Measurements from ENCODE around the gene CHI3L1.
A peak's percentile ranks its signal among the peaks of the same experiment; 100 is the strongest.

CHI3L1 gene

GRCh38 chr1:203200916-203201315, 14.4 kb upstream of the CHI3L1 start:
- no peak for TF ChIP-seq CTCF (IDR thresholded peaks at IDR 0.05; ENCODE audit: low read depth, low read length, missing control alignments)
- in situ Hi-C loops (cut with HindIII; ENCODE audit: low sequenced_read_pairs): no loop called here
- no peak overlapping the region for H3K4me3 ChIP-seq (ENCODE audit: low read depth, low read length)
- no peak for DNase-seq (ENCODE audit: low read depth)

DNA sequence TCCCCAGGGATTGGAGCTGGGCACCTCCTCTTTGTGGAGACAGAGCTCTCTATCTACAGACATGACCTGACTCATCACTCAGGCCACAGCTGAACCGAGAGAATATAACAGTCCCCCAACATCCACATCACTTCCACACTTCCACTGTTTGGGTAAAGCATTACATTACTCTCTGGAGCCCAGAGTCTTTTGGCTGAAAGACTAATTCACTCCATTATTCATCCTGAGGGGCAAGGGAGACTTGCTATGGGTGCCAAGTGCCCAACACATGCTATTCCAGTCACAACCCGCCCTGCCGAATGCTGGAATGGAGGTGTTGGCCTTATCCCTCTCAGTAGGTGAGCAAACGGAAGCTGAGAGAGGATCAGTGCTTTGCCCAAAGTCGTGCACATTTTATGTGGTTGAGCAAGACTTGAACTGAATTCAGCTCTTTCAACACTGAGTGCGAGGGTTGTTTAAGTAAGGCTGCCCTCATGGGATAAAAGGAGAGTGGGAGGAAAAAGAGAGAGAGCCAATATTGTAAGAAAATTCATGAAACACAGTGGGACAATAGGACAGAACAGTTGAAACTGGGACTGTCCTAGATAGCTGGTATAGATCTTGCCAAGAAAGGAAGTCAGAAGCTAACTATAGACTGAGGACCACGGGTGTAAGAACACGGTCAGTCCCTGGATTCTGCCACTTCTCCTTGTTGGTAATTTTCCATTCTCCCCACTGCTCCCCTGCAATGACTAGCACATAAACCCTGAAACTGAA, 13.5 kb upstream of the CHI3L1 start:
- in situ Hi-C loops (cut with HindIII; ENCODE audit: low sequenced_read_pairs): no loop called here
- no peak for DNase-seq (ENCODE audit: low read depth)
- no peak overlapping the region for H3K4me3 ChIP-seq (ENCODE audit: low read depth, low read length)
- TF ChIP-seq CTCF (IDR thresholded peaks at IDR 0.05; ENCODE audit: low read depth, low read length, missing control alignments): no peak

DNA sequence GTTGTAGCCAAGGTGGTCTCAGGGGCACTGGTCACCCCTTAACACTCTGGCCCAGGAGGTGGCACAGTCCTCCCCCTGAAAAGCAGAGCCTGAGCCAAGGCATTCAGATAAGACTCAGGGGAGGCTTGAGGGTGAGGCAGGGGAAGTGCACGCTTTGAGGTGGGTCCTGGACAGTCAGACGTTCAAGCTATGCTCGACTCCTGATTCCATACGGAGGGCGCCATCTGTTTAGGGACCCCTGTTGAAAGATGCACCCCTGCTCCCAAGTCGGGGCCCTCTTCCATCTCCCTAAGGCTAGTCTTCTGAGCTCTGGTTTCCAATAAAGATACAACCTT, 12.9 kb upstream of the CHI3L1 start:
- DNase-seq (ENCODE audit: low read depth): no peak
- TF ChIP-seq CTCF (IDR thresholded peaks at IDR 0.05; ENCODE audit: low read depth, low read length, missing control alignments): no peak
- H3K4me3 ChIP-seq (ENCODE audit: low read depth, low read length): no peak overlapping the region
- in situ Hi-C loops (cut with HindIII; ENCODE audit: low sequenced_read_pairs): no loop called here

- TF ChIP-seq CTCF (IDR thresholded peaks at IDR 0.05; ENCODE audit: low read depth, low read length, missing control alignments): no peak
- no peak for DNase-seq (ENCODE audit: low read depth)
- in situ Hi-C loops (cut with HindIII; ENCODE audit: low sequenced_read_pairs): no loop called here
- no peak overlapping the region for H3K4me3 ChIP-seq (ENCODE audit: low read depth, low read length)
Measured at GRCh38 chr1:203199002-203199401, 12.5 kb upstream of the CHI3L1 start.

DNA sequence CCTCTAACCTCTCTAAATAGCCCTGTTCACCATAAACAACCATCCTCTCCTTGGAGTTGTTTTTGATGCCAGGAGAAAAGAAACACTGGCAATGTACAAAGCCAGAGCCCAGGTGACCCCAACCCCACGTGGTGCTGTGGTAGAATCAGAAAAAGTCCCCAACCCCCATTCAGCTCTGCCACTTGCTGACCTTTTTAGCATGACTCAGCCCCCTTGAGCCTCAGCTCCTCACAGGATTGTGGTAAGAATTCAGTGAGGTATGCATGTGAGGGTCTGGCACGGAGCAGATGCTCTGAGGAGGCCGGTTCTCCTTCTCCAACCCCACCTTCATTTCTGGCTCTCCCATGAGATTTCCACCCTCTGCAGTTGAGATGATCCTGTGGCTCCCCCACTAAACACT, 11.1 kb upstream of the CHI3L1 start:
- DNase-seq (ENCODE audit: low read depth): peak; percentile 84
- TF ChIP-seq CTCF (IDR thresholded peaks at IDR 0.05; ENCODE audit: low read depth, low read length, missing control alignments): no peak
- no peak overlapping the region for H3K4me3 ChIP-seq (ENCODE audit: low read depth, low read length)
- in situ Hi-C loops (cut with HindIII; ENCODE audit: low sequenced_read_pairs): no loop called here

GRCh38 chr1:203196371-203196770, 9.9 kb upstream of the CHI3L1 start:
- DNase-seq (ENCODE audit: low read depth): no peak
- in situ Hi-C loops (cut with HindIII; ENCODE audit: low sequenced_read_pairs): no loop called here

More at GRCh38 chr1:203196371-203196770, 9.9 kb upstream of the CHI3L1 start:
- H3K4me3 ChIP-seq (ENCODE audit: low read depth, low read length): no peak overlapping the region
- TF ChIP-seq CTCF (IDR thresholded peaks at IDR 0.05; ENCODE audit: low read depth, low read length, missing control alignments): no peak
